GM19452 (cell line): Measurements from ENCODE around the gene CLEC16A.
"Not testable (repeated sequence)": the region's sequence is repeated elsewhere in the genome, so short reads cannot be mapped to it uniquely, and the experiment has no call there.

ENCODE experiments used
- ATAC-seq: cut with Tn5 transposase; IDR thresholded peaks from one replicate; pipeline ENCODE4 v1.9.1; 2021; ENCODE audit not compliant: unreplicated experiment

Gene CLEC16A

DNA sequence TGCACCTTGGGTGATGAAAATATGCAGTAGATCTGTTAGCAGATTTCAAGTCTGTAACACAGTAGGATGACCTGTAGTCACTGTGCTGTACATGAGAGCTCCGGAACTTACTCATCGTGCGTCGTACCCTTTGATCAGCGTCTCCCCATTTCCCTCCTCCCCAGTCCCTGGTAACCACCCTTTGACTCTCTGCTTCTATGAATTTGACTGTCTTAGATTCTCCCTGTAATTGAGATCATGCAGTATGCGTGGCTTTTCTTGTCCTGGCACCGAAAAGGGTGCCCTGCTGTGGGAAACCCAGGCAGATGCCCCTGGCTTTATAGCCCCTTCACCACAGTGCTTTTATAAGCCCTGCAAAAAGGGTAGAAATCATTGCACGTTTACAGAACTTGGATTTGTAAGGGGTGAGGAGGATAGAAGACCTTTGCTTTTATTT is 20.5 kb downstream of the CLEC16A start:
- peak; percentile 57 for ATAC-seq

DNA sequence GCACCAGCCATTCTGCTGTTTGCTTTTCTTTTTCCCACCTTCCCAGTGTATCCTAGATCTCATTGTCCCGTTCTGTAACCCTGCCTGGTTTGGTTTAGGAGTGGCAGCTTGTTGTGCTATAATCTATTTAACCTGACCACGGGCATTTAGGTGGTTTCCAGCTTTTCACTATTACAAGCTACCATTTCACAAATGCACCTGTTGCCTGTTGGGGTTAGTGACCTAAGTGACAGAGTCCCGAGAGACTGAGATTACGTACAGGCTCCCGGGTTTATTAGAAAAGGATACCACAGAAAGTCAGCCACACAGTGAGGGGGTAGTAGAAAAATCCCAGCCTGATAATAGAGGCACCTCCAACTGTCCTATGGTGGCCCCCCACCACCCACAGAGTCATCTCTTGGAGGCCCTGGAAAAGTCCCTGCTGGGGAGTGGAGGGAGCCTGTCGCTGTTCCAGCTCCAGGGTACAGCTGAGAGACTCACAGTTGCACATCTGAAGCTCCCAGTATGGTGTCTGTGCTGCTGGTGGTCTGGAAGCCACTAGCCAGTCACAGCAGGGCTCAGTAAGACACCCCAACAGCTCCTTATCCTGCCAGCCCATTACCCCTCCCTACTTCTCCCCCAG is 21.2 kb downstream of the CLEC16A start:
- ATAC-seq = peak; percentile 67

- no peak for ATAC-seq
These were observed 21.8 kb downstream of the CLEC16A start for GRCh38 chr16:10966129-10966528.

DNA sequence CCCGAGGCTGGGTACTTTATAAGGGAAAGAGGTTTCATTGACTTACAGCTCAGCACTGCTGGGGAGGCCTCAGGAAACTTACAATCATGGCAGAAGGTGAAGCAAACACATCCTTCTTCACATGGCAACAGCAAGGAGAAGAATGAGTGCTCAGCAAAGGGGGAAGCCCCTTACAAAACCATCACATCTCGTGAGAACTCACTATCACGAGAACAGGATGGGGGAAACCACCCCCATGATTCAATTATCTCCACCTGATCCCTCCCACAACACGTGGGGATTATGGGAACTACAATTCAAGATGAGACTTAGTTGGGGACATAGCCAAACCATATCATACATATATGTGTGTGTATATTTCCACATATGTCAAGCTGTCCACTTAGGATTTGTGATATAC is 22.2 kb downstream of the CLEC16A start:
- not testable (repeated sequence) for ATAC-seq

DNA sequence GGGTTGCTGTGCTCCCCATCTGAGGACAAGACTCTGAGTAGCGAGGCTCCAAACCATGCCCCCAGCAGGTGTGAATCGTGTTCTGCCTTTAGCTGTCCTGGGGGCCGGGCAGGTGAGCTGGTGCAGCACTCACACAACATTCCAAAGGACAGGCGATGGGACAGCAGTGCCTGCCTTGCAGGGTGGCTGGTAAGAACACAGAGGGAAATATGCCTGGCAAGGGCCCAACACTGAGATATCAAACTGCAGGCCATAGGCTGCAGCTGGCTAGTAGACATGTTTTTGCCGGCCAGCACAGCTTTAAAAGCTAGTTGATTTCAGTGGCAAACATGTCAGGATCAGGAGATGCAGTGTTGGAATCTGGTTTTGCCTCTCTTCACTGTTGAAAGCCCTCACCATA is 23.6 kb downstream of the CLEC16A start:
- no peak for ATAC-seq

DNA sequence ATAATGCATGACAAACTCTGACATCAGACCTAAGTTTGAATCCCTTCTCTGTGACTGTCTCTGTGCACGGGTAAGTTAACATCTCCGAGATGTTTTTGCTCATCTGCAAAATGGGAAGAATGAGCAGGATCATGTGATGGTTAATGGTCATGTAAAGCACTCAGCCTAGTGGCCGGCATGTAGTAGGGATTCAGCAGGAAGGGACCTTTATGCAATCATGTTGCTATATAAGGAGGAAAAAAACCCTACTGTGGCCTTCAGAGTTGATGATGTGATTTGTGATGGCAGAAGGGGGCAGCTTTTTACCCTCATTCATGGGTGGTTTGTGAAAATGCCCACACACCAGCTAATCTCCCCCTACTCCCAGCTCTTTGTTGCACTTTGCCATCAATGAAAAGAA is 24.1 kb downstream of the CLEC16A start:
- no peak for ATAC-seq

DNA sequence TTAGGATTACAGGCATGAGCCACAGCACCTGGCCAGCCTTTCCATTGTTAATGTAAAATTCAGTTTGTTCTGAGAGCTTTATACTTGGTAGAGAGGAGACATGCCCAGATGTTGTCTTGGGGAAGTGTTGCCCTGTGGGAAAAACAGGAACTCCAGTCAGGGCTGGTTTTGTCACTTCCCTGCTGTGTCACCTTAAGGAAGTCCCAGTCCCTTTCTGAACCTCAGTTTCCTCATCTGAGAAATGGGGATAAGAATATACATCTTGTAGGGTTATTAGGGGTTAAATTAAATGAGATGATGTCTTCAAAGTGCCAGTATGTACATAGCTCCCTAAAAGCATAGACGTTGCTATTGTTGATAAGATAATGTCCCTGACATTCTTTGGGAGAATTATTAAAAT is 25.3 kb downstream of the CLEC16A start:
- ATAC-seq = no peak

GRCh38 chr16:10970065-10970464 is 25.7 kb downstream of the CLEC16A start:
- no peak for ATAC-seq

GRCh38 chr16:10971560-10971961 is 27.2 kb downstream of the CLEC16A start:
- no peak for ATAC-seq

DNA sequence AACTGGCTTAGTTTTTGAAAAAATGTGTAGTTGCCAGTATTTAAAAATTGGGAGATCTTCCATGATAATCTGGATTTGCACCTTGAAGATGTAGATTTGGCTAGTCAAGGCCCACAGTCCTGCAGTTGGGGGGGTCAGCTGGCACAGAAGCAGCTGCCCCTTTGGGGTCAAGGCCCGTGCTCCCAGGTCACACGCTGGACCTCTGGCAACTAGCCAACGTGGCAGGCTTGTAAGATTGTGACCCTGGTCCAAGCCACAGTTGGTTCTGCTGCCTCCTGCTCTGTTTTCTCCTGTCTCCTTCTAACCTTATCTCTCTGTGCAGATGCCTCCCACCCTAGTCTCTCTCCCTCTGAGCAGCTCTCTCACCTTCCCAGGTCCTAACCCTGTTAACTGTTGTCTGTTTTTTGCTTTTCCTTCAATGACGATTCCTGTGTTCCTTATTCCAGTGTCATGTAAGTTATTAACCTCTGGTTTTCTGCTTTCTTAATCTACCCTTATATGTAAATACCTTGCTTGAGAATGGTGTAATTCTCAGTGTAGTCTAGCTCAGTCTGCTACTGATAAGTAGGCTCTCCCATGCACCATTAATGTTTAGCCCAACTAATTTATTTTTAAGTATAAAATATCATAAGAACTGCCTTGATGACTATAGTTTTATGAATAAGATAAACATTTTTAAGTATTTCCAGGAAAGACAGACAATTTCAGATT is 27.9 kb downstream of the CLEC16A start:
- ATAC-seq = no peak

DNA sequence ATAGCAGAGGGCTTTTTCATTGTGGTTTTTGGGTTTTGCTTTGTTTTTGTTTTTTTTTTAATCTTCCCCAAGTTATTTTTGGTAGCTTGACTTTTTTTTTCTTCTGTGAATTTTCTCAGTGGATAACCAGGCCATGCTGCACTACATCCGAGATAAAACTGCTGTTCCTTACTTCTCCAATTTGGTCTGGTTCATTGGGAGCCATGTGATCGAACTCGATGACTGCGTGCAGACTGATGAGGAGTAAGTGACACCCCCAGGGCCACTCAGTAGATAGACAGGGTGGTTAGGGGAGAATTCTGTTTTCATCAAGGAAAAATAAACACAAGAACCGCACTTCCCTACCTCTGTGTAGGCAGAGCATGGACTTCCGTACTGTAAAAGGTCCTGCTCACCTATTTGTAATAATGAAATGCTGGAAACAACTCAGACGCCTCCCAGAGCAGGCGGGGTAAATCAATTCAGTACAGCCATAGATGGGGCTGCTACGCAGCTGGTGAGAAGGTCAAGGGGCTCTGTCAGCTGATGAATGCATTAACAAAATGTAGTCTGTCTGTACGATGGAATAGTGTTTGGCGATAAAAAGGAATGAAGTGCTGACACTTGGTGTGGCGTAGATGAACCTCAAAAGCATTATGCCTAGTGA is 28.6 kb downstream of the CLEC16A start:
- ATAC-seq = no peak

GRCh38 chr16:10976634-10977033 is 32.3 kb downstream of the CLEC16A start:
- no peak for ATAC-seq

DNA sequence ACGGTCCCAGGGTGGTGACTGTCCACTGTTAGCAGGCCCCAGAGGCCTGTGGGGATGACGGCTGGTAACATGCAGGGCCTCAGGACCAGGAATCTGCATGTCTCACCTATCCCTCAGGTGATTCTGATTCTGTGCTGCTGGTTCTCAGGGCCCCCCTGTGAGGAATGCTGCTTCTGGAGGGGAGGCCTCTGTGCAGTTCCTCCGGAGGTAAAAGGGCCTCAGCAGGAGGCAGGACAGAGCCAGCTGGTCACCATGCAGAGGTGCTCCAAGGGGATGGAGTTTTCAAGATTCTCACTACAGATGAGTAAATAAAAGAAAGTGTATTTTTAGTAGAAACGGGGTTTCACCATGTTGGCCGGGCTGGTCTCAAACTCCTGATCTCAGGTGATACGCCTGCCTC is 33.8 kb downstream of the CLEC16A start:
- ATAC-seq = no peak

DNA sequence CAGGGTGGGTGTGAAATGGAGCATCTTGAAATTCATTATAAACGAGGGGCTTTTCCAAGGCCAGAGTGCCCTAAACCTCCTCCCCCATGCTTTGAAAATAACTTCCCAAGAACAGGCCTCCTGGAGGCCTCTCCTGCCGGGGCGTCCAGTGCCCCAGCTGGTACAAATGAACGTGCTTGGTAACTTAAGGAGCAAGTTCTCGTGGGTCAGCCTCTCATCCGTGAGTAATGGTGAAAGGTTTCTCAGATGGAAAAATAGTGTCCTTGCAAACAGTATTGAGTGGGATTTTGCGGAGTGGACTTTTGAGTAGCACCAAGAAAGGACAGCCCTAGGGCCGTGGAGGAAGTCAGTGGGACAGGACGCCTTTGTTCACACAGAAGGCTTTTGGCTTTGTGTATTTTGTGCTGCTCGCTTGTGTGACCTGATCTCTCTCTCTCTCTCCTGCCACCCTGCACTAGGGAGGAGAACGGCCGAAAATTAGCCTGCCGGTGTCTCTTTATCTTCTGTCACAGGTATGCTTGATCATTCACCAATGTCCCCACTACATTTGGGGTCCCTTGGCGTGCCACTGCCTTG is 34.6 kb downstream of the CLEC16A start:
- ATAC-seq = no peak

DNA sequence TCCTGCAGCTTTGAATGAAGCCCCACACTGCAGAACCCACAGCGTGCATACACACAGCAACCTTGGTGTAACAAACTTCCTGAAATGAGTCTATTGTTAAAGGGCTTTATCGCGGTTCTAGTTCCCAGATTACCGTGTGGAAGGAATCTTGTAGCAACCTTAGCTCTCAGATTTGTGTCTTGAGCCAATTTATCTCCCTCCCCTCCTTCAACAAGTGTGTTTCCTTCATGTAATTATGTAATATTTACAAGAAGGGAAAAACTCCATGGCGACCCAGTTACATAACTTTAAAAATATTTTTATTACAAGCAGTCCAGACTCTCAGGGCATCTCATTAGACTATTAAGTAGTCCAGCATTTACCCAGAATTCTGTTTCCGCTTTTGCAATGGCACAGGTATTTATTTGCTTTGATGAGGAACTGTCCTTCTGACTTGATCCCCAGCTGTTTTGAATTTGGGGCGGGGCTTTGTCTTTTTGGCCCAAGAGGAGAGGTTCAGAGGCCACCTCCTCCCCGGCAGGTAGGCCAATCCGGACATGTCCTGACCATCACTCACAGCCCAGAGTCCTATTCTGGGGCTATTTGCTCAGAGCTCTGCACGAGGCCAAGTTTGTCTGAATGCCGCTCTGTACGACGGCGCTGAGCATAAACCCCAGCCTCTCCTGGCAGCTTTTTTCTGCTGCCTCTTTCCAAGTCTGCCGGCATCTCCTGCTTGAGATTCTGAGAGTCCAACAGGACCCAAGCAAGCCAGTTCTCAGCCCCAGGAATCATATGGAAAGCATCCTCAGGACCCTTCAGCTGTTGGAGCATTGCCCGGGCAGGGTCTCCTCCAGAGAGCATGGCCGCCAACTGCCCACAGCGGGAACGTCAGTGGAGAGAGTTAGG is 35.6 kb downstream of the CLEC16A start:
- no peak for ATAC-seq

DNA sequence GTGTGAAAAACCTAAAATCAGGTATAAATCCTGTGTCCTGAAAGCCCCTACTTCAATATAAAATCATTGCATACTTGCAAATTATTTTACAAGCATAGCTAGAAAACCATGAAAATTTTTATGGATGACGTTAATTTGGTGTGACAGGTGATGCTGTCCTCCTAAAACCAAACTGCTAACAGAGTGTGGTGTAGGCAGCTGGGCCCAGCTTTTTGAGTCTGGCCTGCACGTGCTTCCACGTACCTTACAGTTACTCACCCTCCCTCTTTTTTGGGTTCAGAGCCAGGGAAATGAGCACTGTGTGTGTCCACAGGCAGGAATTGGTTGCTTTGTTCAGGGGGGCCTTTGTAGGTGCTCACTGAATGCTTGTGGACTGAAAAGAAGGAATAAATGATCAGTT is 36.4 kb downstream of the CLEC16A start:
- ATAC-seq = no peak

DNA sequence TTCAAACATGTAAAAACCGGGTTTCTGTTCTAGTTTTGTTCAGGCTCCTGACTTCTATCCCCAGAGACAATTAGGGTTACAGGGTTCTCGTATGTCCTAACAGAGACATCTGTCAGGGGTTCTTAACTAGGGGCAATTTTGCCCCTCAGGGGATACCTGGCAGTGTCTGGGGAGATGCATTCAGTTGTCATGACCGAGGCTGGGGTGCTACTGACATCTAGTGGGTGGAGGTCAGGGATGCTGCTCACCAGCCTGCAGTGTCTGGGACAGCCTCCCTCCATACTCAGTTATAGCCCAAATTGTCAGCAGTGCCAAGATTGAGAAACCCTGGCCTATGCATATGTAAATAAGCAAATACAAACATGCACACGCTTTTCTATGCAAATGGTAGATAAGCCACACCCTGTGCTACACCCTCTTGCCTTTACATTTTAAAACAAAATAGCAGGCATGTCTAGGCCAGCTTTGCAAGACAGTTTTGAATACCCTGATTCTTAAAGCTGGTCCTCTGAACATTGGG is 37.4 kb downstream of the CLEC16A start:
- peak; percentile 78 for ATAC-seq

DNA sequence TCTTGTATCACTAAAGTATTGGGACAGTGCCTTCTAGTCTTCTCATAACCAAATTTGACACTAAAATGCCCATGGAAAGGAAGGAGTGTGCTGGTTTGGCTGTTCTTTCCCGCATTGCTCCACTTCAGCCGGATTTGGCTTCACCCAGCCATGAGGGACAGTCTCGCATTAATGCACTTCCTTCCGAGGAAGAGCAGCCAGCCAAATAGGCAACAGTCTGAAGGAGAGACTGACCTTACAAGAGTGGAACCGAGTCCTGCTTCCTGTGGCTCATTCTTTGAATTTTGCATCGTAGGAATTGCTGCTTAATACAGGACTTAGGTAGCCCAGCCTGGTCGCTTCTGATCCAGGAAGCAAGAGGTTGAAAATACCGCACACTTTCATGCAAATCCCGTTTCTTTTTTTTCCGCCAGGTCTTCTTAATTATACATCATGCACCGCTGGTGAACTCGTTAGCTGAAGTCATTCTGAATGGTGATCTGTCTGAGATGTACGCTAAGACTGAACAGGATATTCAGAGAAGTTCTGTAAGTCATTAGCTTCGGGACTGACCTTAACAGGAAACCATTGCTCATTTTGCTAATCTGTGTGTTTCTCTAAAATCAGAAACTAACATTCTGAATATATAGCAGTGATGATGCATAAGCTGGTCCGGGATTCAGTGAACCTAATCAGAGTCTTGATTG is 38.2 kb downstream of the CLEC16A start:
- peak; percentile 63 for ATAC-seq

DNA sequence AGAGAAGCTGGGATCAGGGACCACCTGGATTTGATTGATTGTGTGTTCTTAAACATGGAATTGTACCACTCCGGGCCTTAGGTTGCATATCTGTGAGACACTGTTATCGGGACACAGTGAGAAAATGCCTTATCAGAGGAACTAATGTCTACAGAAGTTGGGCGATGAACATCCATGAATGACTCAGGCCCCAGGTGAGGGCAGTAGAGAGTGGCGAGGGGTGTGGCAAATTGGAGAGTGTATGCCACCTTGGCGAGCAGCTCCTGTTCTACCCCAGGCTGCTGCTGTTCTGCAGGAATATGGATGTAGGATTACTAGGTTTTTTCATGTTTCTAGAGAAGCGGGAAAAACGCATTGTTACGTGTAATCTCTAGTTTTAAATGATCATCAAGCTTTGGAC is 38.8 kb downstream of the CLEC16A start:
- ATAC-seq = peak; percentile 17

DNA sequence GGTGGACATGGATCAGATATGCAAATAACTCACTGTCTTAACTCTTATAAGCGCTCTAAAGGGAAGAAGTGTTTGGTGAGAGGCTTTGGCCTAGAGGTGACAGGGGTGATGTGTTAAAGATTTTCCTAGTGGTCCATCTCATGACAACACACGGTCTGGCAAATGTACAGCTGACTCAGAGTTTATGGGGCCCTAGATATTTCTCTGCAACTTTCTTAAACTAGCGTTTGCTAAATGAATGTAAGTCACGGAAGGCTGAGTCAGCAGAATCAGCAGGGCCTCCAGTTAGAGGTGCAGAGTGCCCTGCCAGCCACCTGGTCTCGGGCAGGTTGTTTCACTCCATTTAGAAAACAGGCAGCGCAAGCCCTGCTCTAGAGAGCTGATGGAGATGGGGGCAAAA is 40.1 kb downstream of the CLEC16A start:
- no peak for ATAC-seq
